ENCODE results near the gene C19orf38.

GRCh38 chr19:10912619-10913018 lies 64.4 kb downstream of the C19orf38 start:
- TF ChIP-seq ZSCAN18 (CRISPR knock-in tag; IDR thresholded peaks at IDR 0.05) (no peak), KAT7 (CRISPR knock-in tag; IDR thresholded peaks at IDR 0.05; ENCODE audit: borderline replicate concordance) (no peak), CTCF (IDR thresholded peaks at IDR 0.05) (no peak), NR3C1 (CRISPR knock-in tag; conservative IDR thresholded peaks at IDR 0.05; ENCODE audit: low read depth) (no peak), ZMAT4 (CRISPR knock-in tag; IDR thresholded peaks at IDR 0.05) (no peak)

Measured in WTC11 (cell line).